Stimulated activated CD4-positive, alpha-beta T cell treated with anti-CD3 and anti-CD28 coated beads, Interleukin-4, amount 100 ng/mL, for 24 hours (primary cell): Measurements from ENCODE around the gene SUPT4H1.

Source experiments
- DNase-seq: peaks from one replicate; pipeline ENCODE4 v3.0.0-alpha.2; 2020

Gene SUPT4H1

GRCh38 chr17:58328195-58329034 lies 23.6 kb downstream of the SUPT4H1 start, which contains the start of gene TSPOAP1:
TSPOAP1 (minus strand) TSS chr17:58328795; CDS start chr17:58327920, 875 bp downstream.
- peak; percentile 87 for DNase-seq

GRCh38 chr17:58327363-58328194 lies 24.4 kb downstream of the SUPT4H1 start:
- DNase-seq = peak; percentile 37

- no peak for DNase-seq
Measured at GRCh38 chr17:58326609-58327362, 25.2 kb downstream of the SUPT4H1 start.

- no peak for DNase-seq
Measured at GRCh38 chr17:58325976-58326468, 26.0 kb downstream of the SUPT4H1 start.

GRCh38 chr17:58325289-58325726 lies 26.7 kb downstream of the SUPT4H1 start:
- DNase-seq = no peak

- no peak for DNase-seq
Measured at GRCh38 chr17:58324409-58325288, 27.4 kb downstream of the SUPT4H1 start.

- DNase-seq = no peak
Measured at GRCh38 chr17:58324056-58324408, 28.0 kb downstream of the SUPT4H1 start.

GRCh38 chr17:58323366-58324055 lies 28.5 kb downstream of the SUPT4H1 start:
- no peak for DNase-seq

GRCh38 chr17:58322581-58323185 lies 29.3 kb downstream of the SUPT4H1 start:
- DNase-seq = no peak

- DNase-seq = no peak
Measured at GRCh38 chr17:58321571-58322525, 30.2 kb downstream of the SUPT4H1 start.

GRCh38 chr17:58320570-58321323 lies 31.3 kb downstream of the SUPT4H1 start:
- no peak for DNase-seq

GRCh38 chr17:58320163-58320558 lies 31.8 kb downstream of the SUPT4H1 start:
- DNase-seq = no peak

GRCh38 chr17:58319173-58320162 lies 32.5 kb downstream of the SUPT4H1 start:
- no peak for DNase-seq

GRCh38 chr17:58318627-58319172 lies 33.3 kb downstream of the SUPT4H1 start:
- no peak for DNase-seq

GRCh38 chr17:58318065-58318481 lies 33.9 kb downstream of the SUPT4H1 start:
- no peak for DNase-seq

- peak; percentile 82 for DNase-seq
Measured at GRCh38 chr17:58317421-58318064, 34.5 kb downstream of the SUPT4H1 start.
